GM03348 (cell line): ENCODE results near the gene DHCR24.

Experiments
- DNase-seq: peaks from one replicate; pipeline ENCODE4 v3.0.0; 2012; ENCODE audit warnings: low spot score

DHCR24 gene

GRCh38 chr1:54846301-54846700, 40.7 kb downstream of the DHCR24 start:
- DNase-seq = no peak

GRCh38 chr1:54845772-54846171, 41.2 kb downstream of the DHCR24 start:
- no peak for DNase-seq

GRCh38 chr1:54844564-54844963, 42.4 kb downstream of the DHCR24 start:
- DNase-seq = no peak

- no peak for DNase-seq
These were observed 43.5 kb downstream of the DHCR24 start for GRCh38 chr1:54843449-54843848.

GRCh38 chr1:54842963-54843362, 44.0 kb downstream of the DHCR24 start:
- DNase-seq = no peak

- no peak for DNase-seq
These were observed 44.6 kb downstream of the DHCR24 start for GRCh38 chr1:54842206-54842915.

GRCh38 chr1:54839824-54840223, 47.2 kb downstream of the DHCR24 start:
- no peak for DNase-seq

GRCh38 chr1:54838565-54839180, 48.3 kb downstream of the DHCR24 start:
- DNase-seq = no peak

- DNase-seq = no peak
These were observed 49.8 kb downstream of the DHCR24 start for GRCh38 chr1:54837002-54837853.

- DNase-seq = no peak
These were observed 50.4 kb downstream of the DHCR24 start for GRCh38 chr1:54836594-54836993.

GRCh38 chr1:54835970-54836369, 51.0 kb downstream of the DHCR24 start:
- DNase-seq = no peak

GRCh38 chr1:54835131-54835898, 51.7 kb downstream of the DHCR24 start:
- DNase-seq = no peak

GRCh38 chr1:54834007-54834541, 52.9 kb downstream of the DHCR24 start:
- no peak for DNase-seq

GRCh38 chr1:54833121-54833520, 53.9 kb downstream of the DHCR24 start:
- no peak for DNase-seq

GRCh38 chr1:54826226-54826816, 60.7 kb downstream of the DHCR24 start:
- DNase-seq = no peak

- no peak for DNase-seq
These were observed 61.3 kb downstream of the DHCR24 start for GRCh38 chr1:54825696-54826095.

- no peak for DNase-seq
These were observed 63.3 kb downstream of the DHCR24 start for GRCh38 chr1:54823670-54824069.

- DNase-seq = no peak
These were observed 67.3 kb downstream of the DHCR24 start for GRCh38 chr1:54819733-54820132.

GRCh38 chr1:54819195-54819536, 67.8 kb downstream of the DHCR24 start:
- DNase-seq = no peak

GRCh38 chr1:54818461-54819194, 68.4 kb downstream of the DHCR24 start:
- no peak for DNase-seq

GRCh38 chr1:54816951-54817350, 70.0 kb downstream of the DHCR24 start:
- DNase-seq = no peak
